GM21367 (cell line): Measurements from ENCODE around the gene TAF13.
"Not testable (repeated sequence)": the region's sequence is repeated elsewhere in the genome, so short reads cannot be mapped to it uniquely, and the experiment has no call there.

Experiments
- ATAC-seq: cut with Tn5 transposase; IDR thresholded peaks from one replicate; pipeline ENCODE4 v1.9.1; 2021; ENCODE audit not compliant: unreplicated experiment

Gene TAF13

GRCh38 chr1:109091839-109092193 is 16.0 kb upstream of the TAF13 start:
- ATAC-seq: no peak

- peak; percentile 32 for ATAC-seq
Observed at GRCh38 chr1:109091078-109091838, 15.5 kb upstream of the TAF13 start.

DNA sequence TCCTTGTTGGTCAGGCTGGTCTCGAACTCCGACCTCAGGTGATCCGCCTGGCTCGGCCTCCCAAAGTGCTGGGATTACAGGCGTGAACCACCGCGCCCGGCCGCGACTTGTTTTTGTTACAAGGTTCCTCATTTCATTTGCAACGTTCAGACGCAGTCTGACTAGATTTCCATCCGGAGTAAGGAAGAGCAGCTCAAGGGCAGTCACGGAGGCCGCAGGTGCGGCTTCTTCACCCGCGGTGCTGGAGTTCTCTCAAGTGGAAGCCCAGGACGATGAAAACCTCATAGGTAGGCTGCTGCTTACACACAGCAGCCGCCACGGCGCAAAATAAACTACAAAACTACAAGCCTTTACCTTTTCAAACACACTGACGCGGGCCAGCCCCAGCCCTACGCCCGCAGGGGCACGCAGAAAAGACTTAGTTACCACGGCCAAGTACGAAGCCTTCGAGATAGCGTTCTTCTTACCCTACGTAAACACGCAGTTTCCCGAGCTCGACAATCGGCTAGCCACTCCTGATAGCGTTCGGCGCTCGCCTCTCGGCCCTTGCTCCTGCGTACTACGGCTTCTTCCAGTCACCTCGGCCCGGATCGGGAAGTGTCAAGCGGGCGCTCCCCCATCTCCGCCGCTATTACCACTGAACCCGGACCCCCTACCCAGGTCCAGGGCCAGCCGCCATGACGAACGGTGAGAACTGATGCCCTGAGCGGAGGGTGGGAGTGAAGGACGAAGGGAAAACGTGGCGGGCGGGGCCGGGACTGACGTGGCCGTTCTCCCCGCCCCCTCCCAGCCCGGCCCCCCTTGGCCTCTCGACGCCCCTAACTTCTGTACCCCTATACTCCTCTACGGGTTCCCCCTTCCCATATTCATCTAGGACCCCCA is 14.6 kb upstream of the TAF13 start, which contains the start of gene TMEM167B:
TMEM167B (plus strand) TSS at position 569 of the 882 bp plus-strand sequence; CDS start at position 678, 109 bp downstream.
- peak; percentile 89 for ATAC-seq

- no peak for ATAC-seq
Observed at GRCh38 chr1:109089242-109090015, 13.6 kb upstream of the TAF13 start.

DNA sequence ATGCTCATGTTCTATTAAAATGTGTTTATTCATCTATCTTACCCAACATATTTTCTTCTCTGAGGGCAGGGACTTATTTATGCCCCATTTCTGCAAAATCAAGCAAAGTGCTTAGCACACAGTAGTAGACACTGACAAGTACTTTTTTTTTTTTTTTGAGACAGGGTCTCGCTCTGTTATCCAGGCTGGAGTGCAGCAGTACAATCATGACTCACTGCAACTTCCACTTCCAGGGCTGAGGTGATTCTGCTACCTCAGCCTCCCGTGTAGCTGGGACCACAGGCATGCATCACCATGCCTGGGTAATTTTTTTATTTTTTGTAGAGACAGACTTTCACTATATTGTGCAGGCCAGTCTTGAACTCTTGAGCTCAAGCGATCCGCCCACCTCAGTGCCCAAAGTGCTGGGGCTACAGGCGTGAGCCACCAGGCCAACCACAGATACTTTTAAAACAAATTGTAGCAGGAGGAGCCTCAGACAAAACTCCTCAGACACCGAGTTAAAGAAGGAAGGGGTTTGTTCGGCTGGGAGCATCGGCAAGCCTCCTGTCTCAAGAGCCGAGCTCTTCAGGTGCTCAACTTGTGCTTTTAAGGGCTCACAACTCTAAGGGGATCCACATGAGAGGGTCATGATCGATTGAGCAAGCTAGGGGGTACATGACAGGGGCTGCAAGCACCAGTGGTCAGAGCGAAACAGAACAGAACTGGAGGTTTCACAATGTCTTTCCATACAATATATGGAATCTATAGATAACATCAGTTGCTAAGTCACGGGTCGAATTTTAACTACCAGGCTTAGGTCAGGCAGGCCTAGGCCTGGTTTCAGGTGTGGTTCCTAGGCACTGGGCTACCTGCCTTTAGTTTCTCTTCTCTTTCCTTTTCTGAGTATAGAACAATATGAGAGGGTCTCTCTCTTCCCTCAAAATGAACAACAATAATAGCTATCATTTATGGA is 9.0 kb upstream of the TAF13 start:
- ATAC-seq: no peak

GRCh38 chr1:109083923-109084322 is 8.1 kb upstream of the TAF13 start:
- no peak for ATAC-seq

DNA sequence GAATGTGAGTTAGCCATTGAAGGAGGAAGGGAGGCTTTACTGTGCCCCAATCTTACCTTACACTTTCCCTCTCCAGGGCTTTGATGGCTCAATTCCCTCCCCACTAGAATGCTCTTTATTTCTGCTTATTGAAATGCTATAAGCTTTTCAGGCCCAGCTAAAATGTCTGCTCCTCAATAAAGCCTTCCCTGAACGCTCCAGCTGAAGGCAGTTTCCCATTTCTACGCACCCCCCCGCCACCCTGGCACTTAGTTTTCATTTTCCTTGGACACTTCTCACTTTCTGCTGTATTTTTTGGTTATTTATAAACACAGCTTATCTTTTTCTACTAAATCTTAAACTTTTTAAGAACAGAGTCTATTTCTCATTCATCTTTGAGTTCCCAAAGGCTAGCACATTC is 7.7 kb upstream of the TAF13 start:
- ATAC-seq: no peak

DNA sequence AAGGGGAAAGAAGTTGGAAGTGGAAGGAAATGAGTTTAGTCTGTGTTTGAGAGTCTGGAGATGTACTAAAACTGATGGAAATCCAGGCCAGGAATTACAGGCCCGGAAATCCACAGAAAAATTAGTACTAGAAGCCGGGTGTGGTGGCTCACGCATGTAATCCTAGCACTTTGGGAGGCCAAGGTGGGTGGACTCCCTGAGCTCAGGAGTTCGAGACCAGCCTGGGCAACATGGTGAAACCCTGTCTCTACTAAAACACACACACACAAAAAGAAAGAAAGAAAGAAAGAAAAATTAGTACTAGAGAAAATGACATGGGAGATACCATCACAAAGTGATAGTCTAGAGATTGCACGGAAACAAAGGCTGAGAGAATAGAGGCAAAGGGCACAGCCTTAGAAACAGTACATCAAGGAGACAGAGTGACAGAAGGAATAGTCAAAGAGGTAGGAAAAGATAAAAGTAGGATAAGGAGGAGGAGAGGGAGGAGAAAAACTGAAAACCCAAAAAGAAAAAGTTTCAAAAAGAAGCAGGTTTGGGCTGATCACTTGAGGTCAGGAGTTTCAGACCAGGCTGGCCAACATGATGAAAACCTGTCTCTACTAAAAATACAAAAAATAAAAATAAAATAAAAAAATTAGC is 4.8 kb upstream of the TAF13 start:
- ATAC-seq: no peak

DNA sequence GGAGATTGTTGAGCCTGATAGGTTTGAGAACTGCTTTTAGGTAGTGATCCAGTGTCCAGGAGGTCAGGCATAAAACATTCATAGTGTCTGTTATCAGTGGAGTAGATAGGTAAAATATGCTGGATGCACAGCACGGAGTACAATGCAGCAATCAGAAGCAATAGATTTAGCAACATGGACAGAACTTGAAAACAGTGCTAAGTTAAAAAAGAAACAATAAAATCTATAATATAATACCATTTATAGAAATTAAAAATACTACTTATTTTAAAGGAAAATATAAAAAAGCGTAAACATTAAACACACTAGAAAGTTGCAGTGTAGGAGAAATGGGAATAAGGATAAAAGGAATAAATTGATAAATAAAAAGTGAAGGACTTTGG is 3.4 kb upstream of the TAF13 start:
- no peak for ATAC-seq

- no peak for ATAC-seq
Observed at GRCh38 chr1:109078317-109078716, 2.5 kb upstream of the TAF13 start.

DNA sequence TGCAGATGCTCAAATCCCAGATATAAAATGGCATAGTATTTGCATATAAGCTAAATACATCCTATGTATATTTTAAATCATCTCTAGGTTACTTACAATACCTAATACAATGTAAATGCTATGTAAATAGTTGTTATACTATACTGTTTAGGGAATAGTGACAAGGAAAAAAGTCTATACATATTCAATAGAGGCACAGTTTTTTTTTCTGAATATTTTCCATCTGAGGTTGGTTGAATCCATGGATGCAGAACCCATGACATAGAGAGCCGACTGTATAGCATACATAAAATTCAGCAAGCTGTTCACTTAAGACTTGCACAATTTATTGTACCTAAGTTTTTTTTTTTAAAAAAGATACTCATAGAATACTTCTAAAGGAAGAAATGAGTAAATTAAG is 6.5 kb downstream of the TAF13 start:
- ATAC-seq: no peak

GRCh38 chr1:109067883-109068282 is 7.9 kb downstream of the TAF13 start:
- no peak for ATAC-seq

GRCh38 chr1:109065137-109065536 is 10.7 kb downstream of the TAF13 start:
- no peak for ATAC-seq

GRCh38 chr1:109061183-109061582 is 14.6 kb downstream of the TAF13 start:
- no peak for ATAC-seq

GRCh38 chr1:109060707-109061106 is 15.1 kb downstream of the TAF13 start:
- no peak for ATAC-seq

DNA sequence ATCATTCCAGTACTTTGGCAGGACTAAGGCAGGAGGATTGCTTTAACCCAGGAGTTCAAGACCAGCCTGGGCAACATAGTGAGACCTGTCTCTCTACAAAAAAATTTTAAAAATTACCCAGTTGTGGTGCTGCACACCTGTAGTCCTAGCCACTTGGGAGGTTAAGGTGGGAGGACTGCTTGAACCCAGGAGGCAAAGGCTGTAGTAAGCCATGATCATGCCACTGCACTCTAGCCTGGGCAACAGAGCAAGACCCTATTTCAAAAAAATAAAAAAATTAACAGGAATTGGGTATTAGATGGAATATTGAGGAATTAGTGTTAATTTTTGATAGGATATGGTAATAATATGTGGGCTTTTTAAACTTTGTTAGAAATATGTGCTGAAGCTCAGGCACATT is 16.8 kb downstream of the TAF13 start:
- ATAC-seq: no peak

- ATAC-seq: no peak
Observed at GRCh38 chr1:109056064-109056463, 19.7 kb downstream of the TAF13 start.

GRCh38 chr1:109052145-109052544 is 23.7 kb downstream of the TAF13 start:
- ATAC-seq: not testable (repeated sequence)

DNA sequence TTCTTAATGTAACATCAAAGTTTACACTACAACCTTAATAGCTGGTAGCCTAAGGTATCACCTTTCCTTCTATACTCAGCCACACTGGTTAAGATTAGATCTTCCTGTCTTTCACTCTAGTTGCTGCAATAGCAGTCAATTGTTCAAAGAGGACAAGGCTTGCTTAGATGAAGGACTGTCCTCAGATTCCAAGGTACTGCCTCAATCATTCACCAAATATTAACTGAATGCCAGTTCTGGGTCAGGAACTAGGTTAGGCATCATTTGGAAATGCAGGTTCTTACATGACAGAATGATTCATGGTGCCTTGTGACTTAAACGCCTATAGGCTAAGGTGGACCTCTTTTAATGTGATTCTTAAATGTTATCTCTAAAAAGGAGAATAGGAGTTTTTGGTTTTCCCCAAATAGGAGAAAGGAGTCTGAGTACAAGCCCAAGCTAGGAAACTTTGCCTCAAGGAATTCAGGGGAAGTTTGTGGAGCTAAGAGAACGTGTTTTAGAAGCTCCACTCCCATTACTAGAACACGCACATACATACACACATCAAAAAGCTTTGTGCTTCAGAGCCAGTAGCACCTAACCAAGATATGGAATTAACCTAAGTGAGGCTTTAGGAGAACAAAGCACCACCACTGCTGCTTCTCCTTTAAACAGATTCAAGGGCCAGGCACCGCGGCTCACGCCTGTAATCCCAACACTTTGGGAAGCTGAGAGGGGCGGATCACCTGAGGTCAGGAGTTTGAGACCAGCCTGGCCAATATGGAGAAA is 25.4 kb downstream of the TAF13 start:
- ATAC-seq: no peak
